B cell (primary cell): ENCODE measurements around the gene LTB4R.

Experiments
- CTCF ChIP-seq: fragments of 200-600 bp; IDR thresholded peaks from one replicate; pipeline ENCODE4 v1.8.0; 2022; ENCODE audit warnings: antibody characterized with exemption, mild to moderate bottlenecking
- EZH2 ChIP-seq: IDR thresholded peaks from 2 replicates; pipeline ENCODE4 v1.6.1; 2012; ENCODE audit warnings: borderline replicate concordance, low read depth, mild to moderate bottlenecking, moderate library complexity, low read length; ENCODE audit not compliant: insufficient read depth, poor library complexity, severe bottlenecking

DNA sequence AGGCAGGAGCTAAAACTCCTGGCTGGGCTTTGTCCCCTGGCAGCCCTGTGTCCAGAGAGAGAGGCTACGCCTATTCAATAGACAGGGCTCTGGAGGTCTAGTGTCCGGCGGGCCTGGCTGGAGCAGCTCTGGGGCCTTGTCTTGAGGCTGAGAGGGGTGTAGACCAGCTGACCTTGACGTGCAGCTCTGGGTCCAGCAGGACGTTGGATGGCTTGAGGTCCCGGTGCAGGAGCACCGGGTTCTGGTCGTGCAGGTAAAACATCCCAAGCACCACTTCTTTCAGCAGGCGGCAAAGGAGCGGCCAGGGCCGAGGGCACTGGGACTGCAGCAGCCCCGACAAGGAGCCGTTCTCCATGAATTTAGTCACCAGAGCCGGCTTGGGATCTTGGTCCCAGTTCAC, 27.5 kb downstream of the LTB4R start:
- no peak for TF ChIP-seq CTCF
- TF ChIP-seq EZH2: no peak
